KBM-7 (cell line): ENCODE data around the gene SRGN.

Source experiments
- DNase-seq: peaks from one replicate; pipeline ENCODE4 v3.0.0-alpha.2; 2015
- in situ Hi-C: fragments of 300-500 bp; cut with MboI; formaldehyde crosslinking; loops from 2 replicates; pipeline ENCODE4 v1.14.3; 2020; ENCODE audit warnings: low sequenced_read_pairs, low pct_unique_long_range_greater_than_20kb, mixed read lengths

Gene SRGN

DNA sequence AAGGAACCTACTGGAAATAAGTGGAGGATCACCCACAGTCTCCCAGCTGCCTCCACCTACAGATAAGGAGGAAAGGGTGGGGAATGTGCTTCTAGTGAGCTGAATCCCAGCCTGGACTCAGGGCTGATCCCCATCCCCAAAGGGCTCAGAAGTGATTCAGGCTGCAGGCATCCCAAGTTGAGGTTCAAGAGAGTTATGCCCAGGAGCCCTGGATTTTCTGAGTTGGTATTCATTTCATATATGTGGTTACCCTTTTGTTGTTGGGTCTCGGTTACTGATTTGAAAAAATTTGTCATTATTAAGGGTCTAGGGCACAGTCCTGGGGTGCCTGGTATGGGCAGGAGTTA is 30.0 kb upstream of the SRGN start:
- no peak for DNase-seq

DNA sequence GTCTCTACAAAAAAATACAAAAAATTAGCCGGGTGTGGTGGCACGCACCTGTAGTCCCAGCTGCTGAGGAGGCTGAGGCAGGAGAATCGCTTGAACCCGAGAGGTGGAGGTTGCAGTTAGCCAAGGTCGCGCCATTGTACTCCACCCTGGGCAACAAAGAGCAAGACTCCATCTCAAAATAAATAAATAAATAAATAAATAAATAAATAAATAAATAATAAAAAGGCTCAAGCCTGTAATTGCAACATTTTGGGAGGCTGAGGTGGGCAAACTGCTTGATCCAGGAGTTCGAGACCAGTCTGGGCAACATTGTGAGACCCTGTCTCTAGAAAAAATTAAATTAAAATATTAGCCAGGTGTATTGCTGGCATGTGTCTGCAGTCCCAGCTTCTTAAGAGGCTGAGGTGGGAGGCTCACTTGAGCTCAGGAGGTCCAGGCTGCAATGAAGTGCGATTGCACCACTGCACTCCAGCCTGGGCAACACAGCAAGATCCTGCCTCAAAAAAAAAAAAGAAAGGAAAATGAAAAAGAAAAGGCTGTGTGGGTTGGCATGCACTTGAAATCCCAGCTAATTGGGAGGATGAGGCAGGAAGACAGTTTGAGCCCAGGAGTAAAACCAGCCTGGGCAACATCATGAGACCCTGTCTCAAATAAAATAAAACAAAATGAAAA is 27.6 kb upstream of the SRGN start:
- in situ Hi-C loops = no loop called here
- no peak for DNase-seq

More for the DNA sequence above, 30.0 kb upstream of the SRGN start:
- in situ Hi-C loops = no loop called here

DNA sequence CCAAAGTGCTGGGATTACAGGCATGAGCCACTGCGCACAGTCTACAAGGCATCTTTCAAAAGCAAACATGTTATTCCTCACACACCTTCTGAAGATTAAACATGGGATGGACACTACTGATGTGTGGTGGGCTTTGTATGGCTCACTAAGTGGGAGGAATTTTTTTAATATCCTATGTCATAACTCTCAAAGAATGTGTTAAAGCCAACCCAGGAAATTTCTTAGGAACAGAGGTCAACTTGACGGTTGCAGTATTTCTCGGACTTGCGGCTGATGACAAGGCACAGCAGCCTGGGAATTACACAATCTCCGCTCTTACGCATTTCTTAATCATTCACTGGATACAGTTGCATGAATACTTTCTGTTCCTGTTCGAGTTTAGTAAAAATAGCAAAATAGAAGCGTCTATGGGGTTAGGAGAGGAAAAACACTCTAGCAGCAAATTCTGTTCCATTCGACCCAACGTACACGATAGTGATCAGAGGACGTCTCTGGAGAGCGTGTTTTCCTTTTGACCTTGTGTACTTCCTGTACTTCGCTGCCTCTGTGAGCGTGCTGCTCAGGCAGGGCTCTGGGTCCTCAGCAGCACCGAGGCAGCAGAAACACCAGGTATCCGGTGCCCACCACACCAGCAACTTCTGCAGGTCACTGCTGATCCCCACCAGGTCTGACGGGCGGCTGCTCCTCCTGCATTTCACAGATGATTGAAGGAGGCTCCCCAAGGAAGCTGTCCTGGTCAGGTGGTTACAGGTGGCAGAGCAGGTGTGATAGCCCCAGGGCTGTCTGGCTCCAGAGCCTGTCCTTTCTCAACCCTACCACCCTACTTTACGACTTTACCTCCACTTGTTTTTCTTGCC is 26.4 kb upstream of the SRGN start:
- in situ Hi-C loops = no loop called here
- DNase-seq = peak; percentile 67

DNA sequence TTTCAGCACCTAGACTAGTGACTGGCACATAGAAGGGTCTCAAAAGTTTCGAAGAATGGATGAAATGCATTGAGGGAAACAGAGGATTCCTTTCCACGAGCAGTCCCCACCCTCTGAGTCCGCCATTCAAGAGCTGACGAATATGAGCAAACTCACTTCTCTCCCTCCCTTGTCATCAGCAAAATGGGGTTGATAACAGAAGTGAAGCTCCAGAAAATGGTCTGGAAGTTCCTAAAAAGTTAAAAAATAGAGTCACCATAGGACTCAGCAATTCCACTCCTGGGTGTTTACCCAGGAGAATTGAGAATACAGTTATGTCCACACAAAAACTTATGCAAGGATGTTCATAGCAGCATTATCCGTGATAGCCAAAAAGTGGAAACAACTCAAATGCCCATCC is 25.0 kb upstream of the SRGN start:
- no peak for DNase-seq
- in situ Hi-C loops = no loop called here

DNA sequence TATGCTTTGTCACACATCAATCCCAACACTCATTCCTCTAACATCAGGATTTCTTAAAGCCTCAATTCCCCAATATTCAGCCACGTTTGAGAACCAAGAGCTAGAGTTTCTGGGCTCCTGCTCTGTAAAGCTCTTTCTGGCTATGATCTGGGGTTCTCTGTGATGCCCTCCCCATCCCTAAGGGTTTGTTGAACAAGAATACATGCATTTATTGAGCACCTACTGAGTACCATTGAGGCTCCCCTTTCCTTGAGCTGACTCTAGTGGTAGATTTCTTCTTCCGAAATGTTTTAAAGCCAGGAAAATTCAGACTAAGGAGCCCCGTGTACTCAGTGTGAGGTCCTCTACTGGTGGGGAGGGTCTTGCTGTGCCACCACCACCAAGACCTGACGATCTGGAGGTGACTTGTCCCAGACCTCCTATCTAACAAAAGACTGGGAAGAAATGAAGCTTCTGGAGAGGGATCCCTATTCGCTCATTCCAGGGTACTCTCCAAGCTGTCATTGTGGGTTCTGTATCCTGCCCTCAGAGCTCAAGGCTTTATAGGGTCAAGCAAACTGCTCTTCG is 23.1 kb upstream of the SRGN start:
- in situ Hi-C loops = no loop called here

DNA sequence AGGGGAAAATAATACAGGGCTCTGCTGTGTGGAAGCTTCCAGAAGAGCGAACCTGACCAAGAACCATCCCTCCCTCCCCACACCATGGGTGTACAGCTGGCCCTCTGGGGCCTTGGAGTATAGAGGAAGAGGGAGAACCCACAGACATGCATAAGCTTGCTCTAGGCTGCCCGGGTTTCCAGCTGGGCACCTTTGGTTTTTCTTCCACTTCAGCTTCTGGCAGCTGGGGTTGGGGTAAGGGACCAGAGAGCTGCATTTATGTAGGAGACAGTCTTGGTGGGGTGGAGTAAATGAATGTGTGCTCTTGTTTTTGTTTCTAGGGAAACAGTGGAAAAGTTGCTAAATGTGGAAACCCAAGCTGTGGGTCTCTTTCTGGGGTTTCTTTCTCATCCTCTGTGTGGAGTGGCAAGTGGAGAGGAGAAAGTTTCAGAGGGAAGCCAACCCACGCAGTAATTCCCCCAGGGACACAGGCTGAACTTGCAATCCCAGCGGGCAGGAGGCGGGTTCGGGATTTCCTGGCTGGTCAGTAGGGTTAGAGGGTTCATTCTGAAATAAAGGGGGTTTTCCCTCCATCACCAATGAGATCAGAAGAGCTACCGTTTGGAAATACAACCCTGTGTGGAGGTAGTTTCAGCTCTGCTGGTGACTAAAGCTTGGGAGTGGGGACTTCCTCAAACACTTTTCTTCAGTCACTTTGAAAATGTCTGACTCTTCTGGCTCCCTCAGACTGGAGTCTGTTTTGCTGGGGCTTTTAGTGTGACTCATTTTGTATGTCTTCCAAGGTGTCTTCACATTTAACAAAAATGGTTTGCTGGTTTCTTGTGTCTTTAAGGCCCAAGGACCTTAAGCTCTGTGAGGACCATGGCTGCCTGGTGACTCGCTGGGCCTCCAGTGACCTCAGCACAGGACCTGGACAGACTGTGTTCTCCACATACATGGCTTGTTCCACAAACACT is 22.2 kb upstream of the SRGN start:
- in situ Hi-C loops = no loop called here
- peak; percentile 34 for DNase-seq

More for the DNA sequence above, 23.1 kb upstream of the SRGN start:
- DNase-seq = no peak

DNA sequence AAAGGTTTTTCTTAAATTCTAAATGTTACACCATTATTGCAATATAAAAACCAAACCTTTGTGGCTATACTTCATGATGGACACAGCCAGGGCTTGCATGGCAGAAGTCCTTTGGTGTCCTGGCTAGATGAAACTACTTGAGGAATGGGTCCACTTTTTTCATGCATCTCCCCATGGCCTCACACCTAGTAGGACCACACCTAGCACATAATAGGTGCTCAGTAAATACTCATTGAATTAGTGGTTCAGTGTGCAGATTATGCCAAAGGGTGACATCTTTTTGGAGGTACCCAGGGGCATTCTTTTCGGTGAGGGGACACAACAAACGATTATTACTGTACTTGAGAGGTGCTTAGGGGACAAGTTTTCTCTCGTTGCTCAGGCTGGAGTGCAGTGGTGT is 20.7 kb upstream of the SRGN start:
- in situ Hi-C loops = no loop called here

DNA sequence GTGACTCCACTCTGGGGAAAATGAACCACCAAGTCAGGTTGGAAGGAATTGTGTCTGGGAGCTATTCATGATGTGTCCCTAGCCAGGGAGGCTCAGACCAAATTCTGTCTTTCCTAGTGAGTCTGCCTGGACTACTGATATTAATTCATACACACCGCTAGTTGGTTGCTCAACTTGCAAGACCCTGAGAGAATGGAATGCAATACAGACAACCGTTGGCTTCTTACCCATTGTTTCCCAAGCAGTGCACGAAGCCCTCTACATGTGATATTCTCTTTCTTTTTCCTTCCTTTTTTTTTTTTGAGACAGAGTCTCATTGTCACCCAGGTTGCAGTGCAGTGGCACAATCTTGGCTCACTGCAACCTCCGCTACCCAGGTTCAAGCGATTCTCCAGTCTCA is 19.4 kb upstream of the SRGN start:
- in situ Hi-C loops = no loop called here
- no peak for DNase-seq

More for the DNA sequence above, 20.7 kb upstream of the SRGN start:
- DNase-seq = no peak

DNA sequence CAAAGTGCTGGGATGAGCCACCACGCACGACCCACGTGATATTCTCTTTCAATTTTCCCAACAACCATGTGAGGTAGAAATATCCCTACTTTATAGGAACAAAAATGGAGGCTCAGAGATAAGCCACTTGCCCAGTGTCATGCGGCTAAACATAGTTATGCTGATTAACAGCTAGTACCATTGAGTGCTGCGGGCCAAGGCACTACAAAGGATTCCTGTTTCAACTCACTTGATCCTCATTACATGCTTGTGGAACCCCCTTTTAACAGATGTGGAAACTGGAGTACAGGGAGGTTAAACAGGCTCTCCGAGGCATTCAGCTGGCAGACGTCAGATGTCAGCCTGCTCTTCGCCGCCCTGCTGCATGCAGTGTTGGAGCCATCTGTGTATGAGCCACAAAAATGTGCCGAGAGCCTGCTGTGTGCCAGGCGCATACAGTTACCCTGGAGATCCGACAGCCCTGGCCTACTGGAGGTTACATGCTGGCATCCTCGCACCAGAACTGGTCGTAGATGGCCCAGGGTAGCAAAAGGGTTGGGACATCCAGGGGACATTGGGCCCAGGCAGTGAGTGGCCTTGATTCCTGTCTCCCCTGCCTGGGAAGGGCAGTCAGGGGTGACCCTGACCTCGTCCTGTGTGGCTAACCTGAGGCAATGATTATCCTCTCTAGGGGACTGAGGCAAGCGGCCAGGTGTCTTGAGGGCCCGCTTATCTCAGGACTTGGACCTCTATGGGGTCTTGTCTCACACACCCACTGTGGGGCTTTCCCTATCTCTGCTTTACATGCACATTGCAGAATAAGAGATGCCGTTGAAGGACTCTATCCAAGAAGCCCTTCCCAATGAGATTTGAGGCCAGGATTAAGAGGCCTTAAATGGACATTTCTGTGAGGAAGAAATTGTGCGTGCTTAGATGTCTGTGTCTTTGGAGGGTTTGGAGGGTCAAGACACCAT is 18.5 kb upstream of the SRGN start:
- in situ Hi-C loops = no loop called here

DNA sequence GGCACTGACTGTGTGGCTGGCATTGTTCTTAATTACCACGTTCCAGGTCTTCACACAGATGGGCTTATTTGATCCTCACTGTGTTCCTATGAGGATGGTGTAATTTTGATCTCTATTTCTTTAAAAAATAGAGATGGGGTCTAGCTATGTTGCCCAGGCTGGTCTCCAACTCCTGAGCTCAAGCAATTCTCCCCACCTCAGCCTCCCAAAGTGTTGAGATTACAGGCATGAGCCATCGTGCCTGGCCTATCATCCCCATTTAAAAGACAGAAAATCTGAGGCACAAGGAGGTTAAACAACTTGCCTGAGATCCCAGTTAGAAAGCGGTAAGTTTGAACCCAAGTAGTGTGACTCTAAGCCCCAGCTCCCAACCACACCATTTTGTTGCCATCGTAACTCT is 17.0 kb upstream of the SRGN start:
- no peak for DNase-seq
- in situ Hi-C loops = no loop called here

More for the DNA sequence above, 18.5 kb upstream of the SRGN start:
- no peak for DNase-seq

DNA sequence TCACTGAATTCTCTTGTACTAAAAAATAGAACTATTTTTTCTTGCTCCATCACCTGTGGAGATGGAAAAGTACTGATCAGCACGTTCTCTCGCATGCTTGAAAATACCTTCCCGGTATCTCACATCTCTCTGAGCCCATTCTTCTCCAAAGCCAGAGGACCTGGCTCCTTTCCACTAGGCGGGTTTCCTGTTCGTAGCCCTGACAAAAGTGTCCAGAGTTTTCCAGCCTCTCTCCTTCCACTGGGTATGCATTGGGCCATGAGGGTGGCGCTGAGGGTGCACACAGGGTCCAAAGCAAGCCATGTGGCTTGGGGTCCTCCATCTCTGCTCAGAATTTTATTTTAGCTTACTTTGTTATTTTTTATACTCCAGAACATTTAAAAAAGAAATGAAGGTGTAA is 16.3 kb upstream of the SRGN start:
- in situ Hi-C loops = no loop called here
- no peak for DNase-seq

DNA sequence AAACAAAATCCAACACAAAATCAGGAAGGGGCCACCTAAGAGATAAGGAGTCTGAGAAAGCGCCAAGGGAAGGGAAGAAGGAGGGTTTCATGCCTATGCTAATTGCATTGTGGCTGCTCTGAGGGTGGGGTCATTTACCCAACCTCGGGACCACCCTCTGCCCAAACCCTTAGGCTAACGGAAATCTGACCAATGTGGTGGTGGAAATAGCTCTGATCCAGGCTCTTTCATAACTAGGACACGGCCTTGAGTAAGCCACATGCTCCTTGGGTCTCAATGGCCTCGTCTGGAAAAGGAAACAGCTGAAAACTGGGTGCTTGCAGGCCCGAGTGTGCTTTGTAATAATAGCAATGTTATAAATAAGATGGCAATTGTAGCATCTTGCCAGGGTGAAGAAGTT is 14.9 kb upstream of the SRGN start:
- in situ Hi-C loops = no loop called here

DNA sequence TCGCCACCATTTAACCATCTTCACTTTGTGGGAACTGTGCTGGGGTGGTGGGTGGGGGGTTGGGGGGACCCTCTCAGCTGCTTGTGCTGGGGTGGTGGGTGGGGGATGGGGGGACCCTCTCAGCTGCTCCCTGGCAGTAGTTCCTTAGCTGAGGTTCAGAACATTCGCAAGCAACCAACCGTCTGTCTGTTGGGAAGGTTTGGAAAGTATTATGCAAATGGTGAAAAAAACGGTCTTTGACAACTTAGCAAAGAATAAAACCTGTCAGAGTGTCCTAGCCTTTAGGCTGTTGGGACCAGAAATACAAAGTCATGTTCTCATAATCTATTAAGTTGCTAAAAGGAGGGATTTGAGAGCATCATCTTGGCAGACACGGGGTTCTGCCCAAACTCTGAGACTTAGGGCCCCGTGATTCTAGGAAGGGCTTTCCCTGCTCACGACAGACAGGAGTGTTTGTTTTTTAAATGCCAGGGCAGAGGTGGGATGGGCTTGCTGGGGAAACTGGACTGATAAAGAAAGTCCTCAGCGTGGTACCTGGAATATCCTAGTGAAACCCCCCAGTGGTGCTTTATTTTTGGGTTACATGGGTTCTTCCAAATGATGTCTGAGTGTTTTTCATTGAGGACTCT is 14.1 kb upstream of the SRGN start:
- in situ Hi-C loops = no loop called here
- no peak for DNase-seq

More for the DNA sequence above, 14.9 kb upstream of the SRGN start:
- peak; percentile 66 for DNase-seq

DNA sequence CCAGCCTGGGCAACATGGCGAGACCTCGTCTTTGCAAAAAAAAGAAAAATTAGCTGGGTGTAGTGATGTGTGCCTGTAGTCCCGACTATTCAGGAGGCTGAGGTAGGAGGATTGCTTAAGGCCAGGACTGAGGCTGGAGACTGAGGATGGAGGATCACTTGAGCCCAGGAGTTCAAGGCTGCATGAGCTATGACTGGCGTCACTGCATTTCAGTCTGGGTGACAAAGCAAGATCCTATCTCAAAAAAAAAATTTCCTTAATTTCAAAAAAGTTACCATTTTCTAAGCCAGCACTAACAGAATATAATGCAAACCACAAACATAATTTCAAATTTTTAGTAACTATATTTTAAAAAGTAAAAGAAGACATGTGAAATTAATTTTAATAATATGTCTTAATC is 13.4 kb upstream of the SRGN start:
- in situ Hi-C loops = no loop called here
- DNase-seq = no peak

DNA sequence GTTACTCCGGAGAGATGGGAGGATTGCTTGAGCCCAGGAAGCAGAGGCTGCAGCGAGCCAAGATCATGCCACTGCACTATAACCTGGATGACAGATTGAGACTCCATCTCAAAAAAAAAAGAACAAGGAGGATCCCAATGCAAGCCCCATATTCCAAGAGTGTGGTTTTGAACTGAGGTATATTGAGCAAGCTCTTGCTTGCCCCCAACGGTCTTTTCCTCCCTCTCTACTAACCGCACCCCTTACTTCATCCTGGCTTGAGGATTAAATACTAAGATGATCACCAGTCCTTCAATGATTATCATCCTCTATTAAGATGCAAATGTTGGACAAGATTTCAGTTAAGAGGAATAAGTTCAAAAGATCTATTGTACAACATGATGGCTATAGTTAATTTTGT is 12.5 kb upstream of the SRGN start:
- in situ Hi-C loops = no loop called here
- no peak for DNase-seq

DNA sequence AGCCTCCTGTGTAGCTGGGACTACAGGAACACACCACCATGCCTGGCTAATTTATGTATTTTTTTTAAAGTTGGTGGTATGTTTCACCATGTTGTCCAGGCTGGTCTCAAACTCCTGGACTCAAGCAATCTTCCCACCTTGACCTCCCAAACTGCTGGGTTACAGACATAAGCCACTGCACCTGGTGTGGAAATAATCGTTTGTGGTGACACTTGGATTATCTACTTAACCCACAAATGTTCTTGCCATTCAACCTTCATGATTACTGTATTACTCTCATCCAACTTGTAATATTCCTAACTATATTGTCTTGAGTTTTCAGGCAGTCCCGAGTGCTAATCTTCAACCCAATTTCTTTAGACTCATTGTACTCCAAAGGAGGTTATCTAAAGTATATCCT is 9.6 kb upstream of the SRGN start:
- DNase-seq = no peak
- in situ Hi-C loops = no loop called here

DNA sequence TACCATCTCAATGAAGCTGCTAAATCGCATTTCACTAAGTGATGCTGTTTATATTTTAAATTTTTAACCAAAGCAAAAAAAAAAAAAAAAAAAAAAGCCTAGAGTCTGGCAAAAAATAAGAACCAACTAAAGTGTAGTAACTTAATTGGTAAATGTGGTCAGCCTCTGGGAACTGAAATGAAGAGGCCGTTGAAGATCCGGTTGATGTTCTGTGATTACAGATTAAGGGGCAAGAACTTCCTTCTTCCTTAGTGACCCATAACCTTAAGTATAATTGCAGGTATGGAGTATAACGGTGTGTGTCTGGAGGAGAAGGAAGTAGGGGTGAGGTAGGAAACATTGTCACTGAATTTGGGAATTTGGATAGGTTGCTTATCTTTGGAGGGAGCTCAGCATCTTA is 7.7 kb upstream of the SRGN start:
- in situ Hi-C loops = no loop called here
- no peak for DNase-seq

DNA sequence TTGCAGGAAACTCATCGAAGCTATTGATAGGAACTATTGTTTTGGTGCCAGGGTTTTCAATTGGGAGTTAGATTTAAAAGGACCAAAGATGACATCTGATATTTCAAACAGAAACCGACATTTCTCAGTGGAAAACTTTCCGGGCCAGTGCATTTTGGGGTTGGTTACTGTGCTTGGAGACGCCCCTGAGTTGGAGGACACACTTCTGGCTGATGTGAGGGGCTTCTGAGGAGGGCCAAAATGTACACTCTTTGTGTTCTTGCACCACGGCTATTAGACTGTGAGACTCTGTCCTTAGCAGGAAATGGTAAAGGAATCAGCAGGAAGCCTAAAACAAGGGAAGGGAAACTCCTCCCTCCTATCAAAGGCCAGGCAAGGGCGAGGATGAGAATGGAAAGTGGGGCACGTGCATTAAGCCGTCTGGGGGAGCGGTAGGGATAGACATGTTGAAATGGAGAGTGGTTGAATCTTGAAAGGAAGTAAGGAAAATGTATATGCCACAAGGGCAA is 1.8 kb upstream of the SRGN start:
- in situ Hi-C loops = no loop called here
- DNase-seq = peak; percentile 65
